ENCODE measurements around the gene ATP11B. TPM values are rescaled to one million over a fixed set of nuclear protein-coding genes. Genes with fewer than 3 reads are reported as not detected.
"Not testable (repeated sequence)": the region's sequence is repeated elsewhere in the genome, so short reads cannot be mapped to it uniquely, and the experiment has no call there.

ATP11B gene
- total RNA-seq, 2 experiments from 2014 or later, result 109 to 112 TPM

GRCh38 chr3:182785756-182786155, 7.5 kb upstream of the ATP11B start:
- Mint-ChIP-seq H3K4me1 (peaks cover 9% of the 10 kb centered on the region), H3K27ac (no peak overlapping the region)
- CTCF ChIA-PET, result interaction anchor here (1.4 kb wide), 1 partner anchor 71 kb away, joined by 3 read pairs; no protein-coding TSS in a partner anchor

GRCh38 chr3:182786564-182787196, 6.6 kb upstream of the ATP11B start:
- no peaks in the 10 kb centered on the region for H3K9me3 Mint-ChIP-seq (ENCODE audit: low read depth)

More at GRCh38 chr3:182785756-182786155, 7.5 kb upstream of the ATP11B start:
- DNase-seq (no peak), ATAC-seq (no peak)
- peaks cover 28% of the 10 kb centered on the region for H3K27me3 Mint-ChIP-seq
- H3K36me3 Mint-ChIP-seq, result no peaks in the 10 kb centered on the region
- no peaks in the 10 kb centered on the region for H3K9me3 Mint-ChIP-seq (ENCODE audit: low read depth)
- H3K4me3 Mint-ChIP-seq, result no peak overlapping the region

GRCh38 chr3:182787302-182788036, 5.8 kb upstream of the ATP11B start:
- ATAC-seq (no peak), DNase-seq (no peak)
- Mint-ChIP-seq H3K9me3 (ENCODE audit: low read depth) (no peaks in the 10 kb centered on the region), H3K36me3 (no peaks in the 10 kb centered on the region), H3K27me3 (peaks cover 27% of the 10 kb centered on the region), H3K4me1 (peaks cover 5% of the 10 kb centered on the region), H3K27ac (no peak overlapping the region), H3K4me3 (no peak overlapping the region)
- CTCF ChIA-PET, result no interaction called here

More at GRCh38 chr3:182786564-182787196, 6.6 kb upstream of the ATP11B start:
- DNase-seq (no peak), ATAC-seq (no peak)
- CTCF ChIA-PET, result interaction anchor here (1.4 kb wide), 1 partner anchor 72 kb away, joined by 3 read pairs; no protein-coding TSS in a partner anchor
- peaks cover 9% of the 10 kb centered on the region for H3K4me1 Mint-ChIP-seq
- no peak overlapping the region for H3K27ac Mint-ChIP-seq
- peaks cover 27% of the 10 kb centered on the region for H3K27me3 Mint-ChIP-seq
- no peaks in the 10 kb centered on the region for H3K36me3 Mint-ChIP-seq
- no peak overlapping the region for H3K4me3 Mint-ChIP-seq

GRCh38 chr3:182789371-182789770, 3.9 kb upstream of the ATP11B start:
- CTCF ChIA-PET, result interaction anchor here (1.3 kb wide), 1 partner anchor 75 kb away, joined by 6 read pairs; no protein-coding TSS in a partner anchor
- Mint-ChIP-seq H3K9me3 (ENCODE audit: low read depth) (no peaks in the 10 kb centered on the region), H3K4me3 (no peak overlapping the region), H3K36me3 (peaks cover 4% of the 10 kb centered on the region), H3K27me3 (peaks cover 25% of the 10 kb centered on the region), H3K4me1 (no peaks in the 10 kb centered on the region), H3K27ac (no peak overlapping the region)
- no peak for ATAC-seq
- DNase-seq, result no peak

GRCh38 chr3:182790612-182791011, 2.7 kb upstream of the ATP11B start:
- peaks cover 3% of the 10 kb centered on the region for H3K4me1 Mint-ChIP-seq
- CTCF ChIA-PET, result interaction anchor here (0.7 to 2.4 kb wide), 2 partner anchors 76 to 125 kb away, joined by 4 to 12 read pairs; no protein-coding TSS in a partner anchor

GRCh38 chr3:182793663-182794454, 555 bp downstream of the ATP11B start:
- Mint-ChIP-seq H3K4me1 (peaks cover 23% of the 10 kb centered on the region), H3K27me3 (no peaks in the 10 kb centered on the region), H3K36me3 (peaks cover 22% of the 10 kb centered on the region), H3K9me3 (ENCODE audit: low read depth) (no peaks in the 10 kb centered on the region), H3K27ac (peak overlapping the region; percentile 96), H3K4me3 (peak overlapping the region; percentile 95)
- peak; percentile 72 for DNase-seq
- CTCF ChIA-PET, result interaction anchor here (0.7 to 2.0 kb wide), 6 partner anchors 16 to 121 kb away, joined by 3 to 6 read pairs (median 3); no protein-coding TSS in a partner anchor
- ATAC-seq, result peak; percentile 54

More at GRCh38 chr3:182790612-182791011, 2.7 kb upstream of the ATP11B start:
- no peaks in the 10 kb centered on the region for H3K9me3 Mint-ChIP-seq (ENCODE audit: low read depth)
- H3K27me3 Mint-ChIP-seq, result peaks cover 16% of the 10 kb centered on the region
- H3K36me3 Mint-ChIP-seq, result peaks cover 7% of the 10 kb centered on the region
- ATAC-seq (no peak), DNase-seq (no peak)
- no peak overlapping the region for H3K27ac Mint-ChIP-seq
- no peak overlapping the region for H3K4me3 Mint-ChIP-seq

- Mint-ChIP-seq H3K27ac (peak overlapping the region; percentile 96), H3K4me3 (peak overlapping the region; percentile 95), H3K27me3 (no peaks in the 10 kb centered on the region), H3K4me1 (peaks cover 26% of the 10 kb centered on the region), H3K9me3 (ENCODE audit: low read depth) (no peaks in the 10 kb centered on the region), H3K36me3 (peaks cover 25% of the 10 kb centered on the region)
- ATAC-seq, result no peak
- no peak for DNase-seq
- CTCF ChIA-PET, result interaction anchor here (0.7 to 2.0 kb wide), 5 partner anchors 16 to 120 kb away, joined by 3 to 6 read pairs (median 3); no protein-coding TSS in a partner anchor
Measured at GRCh38 chr3:182794455-182795388, 1.4 kb downstream of the ATP11B start.

- H3K4me1 Mint-ChIP-seq, result peaks cover 26% of the 10 kb centered on the region
- ATAC-seq (peak; percentile 23), DNase-seq (peak; percentile 75)
- H3K4me3 Mint-ChIP-seq, result peak overlapping the region; percentile 95
- peak overlapping the region; percentile 96 for H3K27ac Mint-ChIP-seq
- H3K9me3 Mint-ChIP-seq (ENCODE audit: low read depth), result no peaks in the 10 kb centered on the region
- CTCF ChIA-PET, result interaction anchor here (0.9 to 1.6 kb wide), 2 partner anchors 79 to 81 kb away, joined by 3 read pairs; no protein-coding TSS in a partner anchor
- no peaks in the 10 kb centered on the region for H3K27me3 Mint-ChIP-seq
- H3K36me3 Mint-ChIP-seq, result peaks cover 25% of the 10 kb centered on the region
Measured at GRCh38 chr3:182795389-182795782, 2.1 kb downstream of the ATP11B start.

- ATAC-seq, result no peak
- H3K27ac Mint-ChIP-seq, result no peak overlapping the region
- H3K36me3 Mint-ChIP-seq, result peaks cover 25% of the 10 kb centered on the region
- no peaks in the 10 kb centered on the region for H3K9me3 Mint-ChIP-seq (ENCODE audit: low read depth)
- DNase-seq, result no peak
- H3K4me3 Mint-ChIP-seq, result peak overlapping the region; percentile 95
- CTCF ChIA-PET, result interaction anchor here (0.8 to 0.9 kb wide), 2 partner anchors 80 kb away, joined by 3 read pairs; no protein-coding TSS in a partner anchor
- H3K27me3 Mint-ChIP-seq, result no peaks in the 10 kb centered on the region
- H3K4me1 Mint-ChIP-seq, result peaks cover 26% of the 10 kb centered on the region
Measured at GRCh38 chr3:182796310-182796709, 3.0 kb downstream of the ATP11B start.

GRCh38 chr3:182797876-182798275, 4.6 kb downstream of the ATP11B start:
- CTCF ChIA-PET, result no interaction called here
- Mint-ChIP-seq H3K9me3 (ENCODE audit: low read depth) (no peaks in the 10 kb centered on the region), H3K27ac (no peak overlapping the region), H3K27me3 (no peaks in the 10 kb centered on the region), H3K4me1 (peaks cover 34% of the 10 kb centered on the region), H3K4me3 (no peak overlapping the region), H3K36me3 (peaks cover 26% of the 10 kb centered on the region)
- DNase-seq (no peak), ATAC-seq (no peak)

- peaks cover 36% of the 10 kb centered on the region for H3K4me1 Mint-ChIP-seq
Measured at GRCh38 chr3:182799143-182799542, 5.8 kb downstream of the ATP11B start.

GRCh38 chr3:182800508-182800907, 7.2 kb downstream of the ATP11B start:
- no peaks in the 10 kb centered on the region for H3K9me3 Mint-ChIP-seq (ENCODE audit: low read depth)
- H3K4me1 Mint-ChIP-seq, result peaks cover 40% of the 10 kb centered on the region
- H3K36me3 Mint-ChIP-seq, result peaks cover 25% of the 10 kb centered on the region
- DNase-seq (no peak), ATAC-seq (no peak)
- no peaks in the 10 kb centered on the region for H3K27me3 Mint-ChIP-seq
- CTCF ChIA-PET, result no interaction called here
- H3K4me3 Mint-ChIP-seq, result no peak overlapping the region
- H3K27ac Mint-ChIP-seq, result no peak overlapping the region

More at GRCh38 chr3:182799143-182799542, 5.8 kb downstream of the ATP11B start:
- CTCF ChIA-PET; ATAC-seq; H3K4me3 Mint-ChIP-seq; H3K9me3 Mint-ChIP-seq (ENCODE audit: low read depth); H3K27me3 Mint-ChIP-seq; H3K27ac Mint-ChIP-seq; DNase-seq: not testable (repeated sequence)
- peaks cover 24% of the 10 kb centered on the region for H3K36me3 Mint-ChIP-seq
